HEK293 (cell line): Measurements from ENCODE around the gene HSF2BP.

Experiments used
- CTCF ChIA-PET: fragments of 350-600 bp; formaldehyde crosslinking; extraction: SDS; loops from one replicate; lab custom pipeline; 2021; ENCODE audit warnings: antibody characterized with exemption; lab: Yijun Ruan, JAX
- POLR2A ChIA-PET: fragments of 300-600 bp; formaldehyde crosslinking; extraction: SDS; loops from one replicate; lab custom pipeline; 2020; ENCODE audit warnings: antibody characterized with exemption, inconsistent platforms; lab: Yijun Ruan, JAX
- H3K27ac ChIP-seq: fragments of 200-500 bp; sonication (Bioruptor generic); 2 replicates; pipeline ENCODE4 v1.5.1; 2014; ENCODE audit warnings: low read depth, low read length, control low read depth, inconsistent platforms; ENCODE audit errors: extremely low read depth
- H3K36me3 ChIP-seq, 2 experiments: fragments of 200-500 bp in 1 of 2; sonication (Bioruptor generic) in 1 of 2; 1 replicate in 1 of 2; 2 replicates in 1 of 2; pipeline ENCODE4 v1.5.1; 2014 to 2017; ENCODE audit warnings: inconsistent platforms in 2 of 2, low read length in 2 of 2; ENCODE audit not compliant: control insufficient read depth in 2 of 2, insufficient read depth in 1 of 2
- H3K4me1 ChIP-seq: fragments of 200-500 bp; sonication (Bioruptor generic); 2 replicates; pipeline ENCODE4 v1.5.1; 2014; ENCODE audit warnings: mild to moderate bottlenecking, low read length, inconsistent platforms; ENCODE audit not compliant: control insufficient read depth, insufficient read depth
- H3K4me3 ChIP-seq: 2 replicates; pipeline ENCODE4 v1.5.1; 2011; ENCODE audit warnings: low read depth, mild to moderate bottlenecking, control low read depth, low read length, moderate library complexity
- H3K9me3 ChIP-seq: fragments of 200-500 bp; sonication (Bioruptor generic); 2 replicates; pipeline ENCODE4 v1.5.1; 2014; ENCODE audit warnings: low read depth, low read length, inconsistent platforms; ENCODE audit not compliant: control insufficient read depth, insufficient read depth
- GLI2 ChIP-seq: fragments of 450-650 bp; formaldehyde crosslinking; IDR thresholded peaks from 2 replicates; pipeline ENCODE4; 2017; ENCODE audit warnings: missing biosample characterization, missing genetic modification characterization, low read depth, borderline replicate concordance
- GLI4 ChIP-seq: fragments of 450-650 bp; formaldehyde crosslinking; IDR thresholded peaks from 2 replicates; pipeline ENCODE4 v1.5.1; 2016; ENCODE audit warnings: missing biosample characterization, missing genetic modification characterization
- GLIS1 ChIP-seq: fragments of 450-650 bp; formaldehyde crosslinking; IDR thresholded peaks from 2 replicates; pipeline ENCODE4 v1.5.1; 2016; ENCODE audit warnings: missing biosample characterization, missing genetic modification characterization
- IKZF3 ChIP-seq: fragments of 450-650 bp; IDR thresholded peaks from 2 replicates; pipeline ENCODE4 v1.5.0; 2018; ENCODE audit warnings: missing biosample characterization, mild to moderate bottlenecking, missing genetic modification characterization, moderate library complexity
- KLF16 ChIP-seq: fragments of 450-650 bp; formaldehyde crosslinking; IDR thresholded peaks from 2 replicates; pipeline ENCODE4 v1.5.1; 2017; ENCODE audit warnings: missing biosample characterization, missing genetic modification characterization
- KLF7 ChIP-seq: fragments of 450-650 bp; formaldehyde crosslinking; IDR thresholded peaks from 2 replicates; pipeline ENCODE4 v1.5.1; 2016; ENCODE audit warnings: missing biosample characterization, missing genetic modification characterization, borderline replicate concordance
- SCRT2 ChIP-seq: fragments of 450-650 bp; formaldehyde crosslinking; IDR thresholded peaks from 2 replicates; pipeline ENCODE4 v1.5.1; 2016; ENCODE audit warnings: missing biosample characterization, missing genetic modification characterization
- SP2 ChIP-seq: fragments of 450-650 bp; formaldehyde crosslinking; IDR thresholded peaks from 2 replicates; pipeline ENCODE4 v1.5.1; 2016; ENCODE audit warnings: missing biosample characterization, missing genetic modification characterization
- TCF7L2 ChIP-seq: IDR thresholded peaks from 2 replicates; pipeline ENCODE4 v1.6.1; 2011; ENCODE audit warnings: low read depth, mild to moderate bottlenecking, inconsistent platforms, low read length, moderate library complexity, borderline replicate concordance
- ZEB2 ChIP-seq: fragments of 450-650 bp; formaldehyde crosslinking; IDR thresholded peaks from 2 replicates; pipeline ENCODE4 v1.5.1; 2016; ENCODE audit warnings: missing biosample characterization, missing genetic modification characterization
- ZFP3 ChIP-seq: fragments of 450-650 bp; formaldehyde crosslinking; IDR thresholded peaks from 2 replicates; pipeline ENCODE4 v1.5.1; 2016; ENCODE audit warnings: low read depth, missing biosample characterization, missing genetic modification characterization
- ZNF121 ChIP-seq: fragments of 450-650 bp; formaldehyde crosslinking; IDR thresholded peaks from 2 replicates; pipeline ENCODE4 v1.5.1; 2016; ENCODE audit warnings: missing biosample characterization, missing genetic modification characterization
- ZNF138 ChIP-seq: fragments of 450-650 bp; formaldehyde crosslinking; IDR thresholded peaks from 2 replicates; pipeline ENCODE4 v1.5.1; 2016; ENCODE audit warnings: missing biosample characterization, missing genetic modification characterization, borderline replicate concordance
- ZNF184 ChIP-seq: fragments of 450-650 bp; IDR thresholded peaks from 2 replicates; pipeline ENCODE4 v1.5.1; 2018; ENCODE audit warnings: missing biosample characterization, mild to moderate bottlenecking, missing genetic modification characterization
- ZNF211 ChIP-seq: fragments of 450-650 bp; formaldehyde crosslinking; IDR thresholded peaks from 2 replicates; pipeline ENCODE4 v1.5.1; 2016; ENCODE audit warnings: low read depth, missing biosample characterization, missing genetic modification characterization
- ZNF266 ChIP-seq: fragments of 450-650 bp; formaldehyde crosslinking; IDR thresholded peaks from 2 replicates; pipeline ENCODE4 v1.5.1; 2016; ENCODE audit warnings: missing biosample characterization, missing genetic modification characterization, low read depth
- ZNF274 ChIP-seq, 2 experiments: fragments of 200-500 bp in 1 of 2; fragments of 450-650 bp in 1 of 2; sonication (Bioruptor generic) in 1 of 2; formaldehyde crosslinking in 1 of 2; IDR thresholded peaks; 2 replicates each; pipeline versions ENCODE4 v1.5.1 to v1.6.1; 2014 to 2016; ENCODE audit warnings: borderline replicate concordance in 1 of 2, inconsistent platforms in 1 of 2, low read length in 1 of 2, missing biosample characterization in 1 of 2, missing genetic modification characterization in 1 of 2
- ZNF311 ChIP-seq: fragments of 450-650 bp; formaldehyde crosslinking; IDR thresholded peaks from 2 replicates; pipeline ENCODE4 v1.5.1; 2017; ENCODE audit warnings: missing biosample characterization, missing genetic modification characterization, borderline replicate concordance
- ZNF335 ChIP-seq: fragments of 450-650 bp; formaldehyde crosslinking; conservative IDR thresholded peaks from 2 replicates; pipeline ENCODE4 v1.5.1; 2016; ENCODE audit warnings: missing biosample characterization, missing genetic modification characterization
- ZNF341 ChIP-seq: fragments of 450-650 bp; formaldehyde crosslinking; IDR thresholded peaks from 2 replicates; pipeline ENCODE4; 2016; ENCODE audit warnings: low read depth, missing biosample characterization, missing genetic modification characterization
- ZNF350 ChIP-seq: fragments of 450-650 bp; formaldehyde crosslinking; IDR thresholded peaks from 2 replicates; pipeline ENCODE4 v1.5.0; 2017; ENCODE audit warnings: missing biosample characterization, mild to moderate bottlenecking, missing genetic modification characterization
- ZNF530 ChIP-seq: fragments of 450-650 bp; formaldehyde crosslinking; IDR thresholded peaks from 2 replicates; pipeline ENCODE4 v1.5.1; 2016; ENCODE audit warnings: low read depth, missing biosample characterization, missing genetic modification characterization
- ZNF549 ChIP-seq: fragments of 450-650 bp; IDR thresholded peaks from 2 replicates; pipeline ENCODE4 v1.5.1; 2018; ENCODE audit warnings: missing biosample characterization, missing genetic modification characterization, mild to moderate bottlenecking, inconsistent platforms, moderate library complexity
- ZNF621 ChIP-seq: fragments of 450-650 bp; formaldehyde crosslinking; IDR thresholded peaks from 2 replicates; pipeline ENCODE4 v1.5.1; 2017; ENCODE audit warnings: missing biosample characterization, missing genetic modification characterization
- ZNF777 ChIP-seq: fragments of 450-650 bp; formaldehyde crosslinking; IDR thresholded peaks from 2 replicates; pipeline ENCODE4 v1.5.1; 2017; ENCODE audit warnings: missing biosample characterization, missing genetic modification characterization, borderline replicate concordance
- ZNF792 ChIP-seq: fragments of 450-650 bp; formaldehyde crosslinking; IDR thresholded peaks from 2 replicates; pipeline ENCODE4 v1.5.1; 2016; ENCODE audit warnings: missing biosample characterization, missing genetic modification characterization
- ZNF843 ChIP-seq: fragments of 450-650 bp; formaldehyde crosslinking; IDR thresholded peaks from 2 replicates; pipeline ENCODE4 v1.5.1; 2016; ENCODE audit warnings: missing biosample characterization, missing genetic modification characterization
- TF ChIP-seq, protein P1 (sequence below): fragments of 450-650 bp; formaldehyde crosslinking; IDR thresholded peaks from 2 replicates; pipeline ENCODE4 v1.5.1; 2016; ENCODE audit warnings: missing biosample characterization, missing genetic modification characterization
- TF ChIP-seq, protein P2 (sequence below): fragments of 450-650 bp; formaldehyde crosslinking; IDR thresholded peaks from 2 replicates; pipeline ENCODE4 v1.5.1; 2016; ENCODE audit warnings: missing biosample characterization, missing genetic modification characterization
- TF ChIP-seq, protein P3 (sequence below): fragments of 450-650 bp; formaldehyde crosslinking; IDR thresholded peaks from 2 replicates; pipeline ENCODE4 v1.5.1; 2017; ENCODE audit warnings: missing biosample characterization, missing genetic modification characterization
- TF ChIP-seq, protein P4 (sequence below): IDR thresholded peaks from 2 replicates; pipeline ENCODE4 v1.6.1; 2011; ENCODE audit warnings: mild to moderate bottlenecking, low read depth, low read length, borderline replicate concordance
- TF ChIP-seq, protein P5 (sequence below): fragments of 450-650 bp; formaldehyde crosslinking; IDR thresholded peaks from 2 replicates; pipeline ENCODE4 v1.5.1; 2016; ENCODE audit warnings: missing biosample characterization, missing genetic modification characterization

HSF2BP gene

DNA sequence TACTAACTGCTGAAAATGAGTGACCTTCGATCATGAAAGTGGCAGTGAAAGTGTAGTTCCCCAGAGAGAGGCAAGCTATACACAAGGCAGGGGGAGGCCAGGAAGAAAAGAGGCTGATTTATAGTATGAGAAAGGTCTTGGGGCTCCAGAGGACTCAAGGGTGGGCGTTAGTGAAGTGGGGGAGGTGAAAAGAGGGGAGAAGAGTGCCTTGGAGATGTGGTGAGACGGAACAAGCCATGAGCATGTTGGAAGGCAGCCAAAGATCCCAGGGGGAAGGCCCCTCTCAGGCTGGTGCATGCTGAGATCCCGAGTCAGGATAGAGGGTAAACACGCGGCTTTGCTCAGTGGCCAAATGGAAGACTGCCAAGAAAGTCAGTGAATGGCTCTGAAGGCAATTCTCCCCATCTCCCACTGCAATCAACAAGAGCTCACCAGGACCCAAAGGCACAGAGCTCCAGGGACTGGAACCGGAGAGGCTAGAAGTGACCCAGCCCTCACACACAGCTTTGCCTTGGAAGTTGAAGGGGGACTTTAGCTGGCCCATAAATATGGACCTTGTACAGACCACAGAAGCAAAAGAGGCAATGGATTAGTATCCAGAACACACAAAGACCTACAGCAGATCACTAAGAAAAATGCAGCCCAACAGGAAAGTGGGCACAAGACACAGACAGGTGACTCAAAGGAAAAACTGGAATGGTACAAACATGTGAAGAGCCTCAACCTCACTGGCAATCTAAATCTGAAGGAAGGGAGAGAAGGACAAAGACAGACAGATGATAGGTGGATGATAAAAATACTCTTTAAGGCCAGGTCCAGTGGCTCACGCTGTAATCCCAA lies 49.6 kb downstream of the HSF2BP start:
- CTCF ChIA-PET: interaction anchor here (0.9 to 1.5 kb wide), 2 partner anchors 36 to 47 kb away, joined by 4 to 5 read pairs; no protein-coding TSS in a partner anchor
- no peaks in the 10 kb centered on the region for H3K9me3 ChIP-seq
- H3K4me1 ChIP-seq: peaks cover 18% of the 10 kb centered on the region
- no peaks in the 10 kb centered on the region for H3K36me3 ChIP-seq
- POLR2A ChIA-PET: interaction anchor here (1.1 to 1.4 kb wide), 2 partner anchors 23 to 635 kb away, joined by 3 to 4 read pairs; partner anchors contain the start of gene PKNOX1
- peak overlapping the region; percentile 50 for H3K27ac ChIP-seq
- H3K4me3 ChIP-seq: no peak overlapping the region
- TF ChIP-seq ZNF792 (tag by site-specific recombination) (no peak), ZNF266 (no peak), IKZF3 (tag by site-specific recombination) (no peak), ZNF274 (IDR thresholded peaks at IDR 0.05; ENCODE audit: low read length) (no peak), ZNF274 (tag by site-specific recombination; IDR thresholded peaks at IDR 0.05; ENCODE audit: borderline replicate concordance) (no peak), SP2 (no peak), ZEB2 (peak; percentile 73), ZNF211 (no peak), ZNF843 (tag by site-specific recombination) (no peak), ZFP3 (tag by site-specific recombination) (no peak), KLF16 (tag by site-specific recombination) (no peak), ZNF138 (tag by site-specific recombination) (no peak), KLF7 (tag by site-specific recombination) (no peak), ZNF350 (no peak), ZNF335 (tag by site-specific recombination) (peak; percentile 45), GLI2 (no peak), ZNF549 (tag by site-specific recombination) (no peak), ZNF184 (tag by site-specific recombination) (0 out of 2 replicates have a peak, but pooled peaks have one; percentile 28), ZNF311 (tag by site-specific recombination) (no peak), ZNF530 (tag by site-specific recombination) (no peak), ZNF777 (tag by site-specific recombination) (no peak), GLIS1 (peak; percentile 90), ZNF341 (tag by site-specific recombination) (peak; percentile 97), SCRT2 (tag by site-specific recombination) (0 out of 2 replicates have a peak, but pooled peaks have one; percentile 34), TCF7L2 (no peak), ZNF121 (tag by site-specific recombination) (no peak), ZNF621 (tag by site-specific recombination) (no peak), GLI4 (tag by site-specific recombination) (no peak)
- TF ChIP-seq, protein P1, sequence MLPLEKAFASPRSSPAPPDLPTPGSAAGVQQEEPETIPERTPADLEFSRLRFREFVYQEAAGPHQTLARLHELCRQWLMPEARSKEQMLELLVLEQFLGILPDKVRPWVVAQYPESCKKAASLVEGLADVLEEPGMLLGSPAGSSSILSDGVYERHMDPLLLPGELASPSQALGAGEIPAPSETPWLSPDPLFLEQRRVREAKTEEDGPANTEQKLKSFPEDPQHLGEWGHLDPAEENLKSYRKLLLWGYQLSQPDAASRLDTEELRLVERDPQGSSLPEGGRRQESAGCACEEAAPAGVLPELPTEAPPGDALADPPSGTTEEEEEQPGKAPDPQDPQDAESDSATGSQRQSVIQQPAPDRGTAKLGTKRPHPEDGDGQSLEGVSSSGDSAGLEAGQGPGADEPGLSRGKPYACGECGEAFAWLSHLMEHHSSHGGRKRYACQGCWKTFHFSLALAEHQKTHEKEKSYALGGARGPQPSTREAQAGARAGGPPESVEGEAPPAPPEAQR (tag by site-specific recombination): no peak
- TF ChIP-seq, protein P2, sequence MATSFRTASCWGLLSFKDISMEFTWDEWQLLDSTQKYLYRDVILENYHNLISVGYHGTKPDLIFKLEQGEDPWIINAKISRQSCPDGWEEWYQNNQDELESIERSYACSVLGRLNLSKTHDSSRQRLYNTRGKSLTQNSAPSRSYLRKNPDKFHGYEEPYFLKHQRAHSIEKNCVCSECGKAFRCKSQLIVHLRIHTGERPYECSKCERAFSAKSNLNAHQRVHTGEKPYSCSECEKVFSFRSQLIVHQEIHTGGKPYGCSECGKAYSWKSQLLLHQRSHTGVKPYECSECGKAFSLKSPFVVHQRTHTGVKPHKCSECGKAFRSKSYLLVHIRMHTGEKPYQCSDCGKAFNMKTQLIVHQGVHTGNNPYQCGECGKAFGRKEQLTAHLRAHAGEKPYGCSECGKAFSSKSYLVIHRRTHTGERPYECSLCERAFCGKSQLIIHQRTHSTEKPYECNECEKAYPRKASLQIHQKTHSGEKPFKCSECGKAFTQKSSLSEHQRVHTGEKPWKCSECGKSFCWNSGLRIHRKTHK (tag by site-specific recombination): no peak
- TF ChIP-seq, protein P3, sequence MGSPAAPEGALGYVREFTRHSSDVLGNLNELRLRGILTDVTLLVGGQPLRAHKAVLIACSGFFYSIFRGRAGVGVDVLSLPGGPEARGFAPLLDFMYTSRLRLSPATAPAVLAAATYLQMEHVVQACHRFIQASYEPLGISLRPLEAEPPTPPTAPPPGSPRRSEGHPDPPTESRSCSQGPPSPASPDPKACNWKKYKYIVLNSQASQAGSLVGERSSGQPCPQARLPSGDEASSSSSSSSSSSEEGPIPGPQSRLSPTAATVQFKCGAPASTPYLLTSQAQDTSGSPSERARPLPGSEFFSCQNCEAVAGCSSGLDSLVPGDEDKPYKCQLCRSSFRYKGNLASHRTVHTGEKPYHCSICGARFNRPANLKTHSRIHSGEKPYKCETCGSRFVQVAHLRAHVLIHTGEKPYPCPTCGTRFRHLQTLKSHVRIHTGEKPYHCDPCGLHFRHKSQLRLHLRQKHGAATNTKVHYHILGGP: no peak
- TF ChIP-seq, protein P4, sequence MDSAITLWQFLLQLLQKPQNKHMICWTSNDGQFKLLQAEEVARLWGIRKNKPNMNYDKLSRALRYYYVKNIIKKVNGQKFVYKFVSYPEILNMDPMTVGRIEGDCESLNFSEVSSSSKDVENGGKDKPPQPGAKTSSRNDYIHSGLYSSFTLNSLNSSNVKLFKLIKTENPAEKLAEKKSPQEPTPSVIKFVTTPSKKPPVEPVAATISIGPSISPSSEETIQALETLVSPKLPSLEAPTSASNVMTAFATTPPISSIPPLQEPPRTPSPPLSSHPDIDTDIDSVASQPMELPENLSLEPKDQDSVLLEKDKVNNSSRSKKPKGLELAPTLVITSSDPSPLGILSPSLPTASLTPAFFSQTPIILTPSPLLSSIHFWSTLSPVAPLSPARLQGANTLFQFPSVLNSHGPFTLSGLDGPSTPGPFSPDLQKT: no peak
- TF ChIP-seq, protein P5, sequence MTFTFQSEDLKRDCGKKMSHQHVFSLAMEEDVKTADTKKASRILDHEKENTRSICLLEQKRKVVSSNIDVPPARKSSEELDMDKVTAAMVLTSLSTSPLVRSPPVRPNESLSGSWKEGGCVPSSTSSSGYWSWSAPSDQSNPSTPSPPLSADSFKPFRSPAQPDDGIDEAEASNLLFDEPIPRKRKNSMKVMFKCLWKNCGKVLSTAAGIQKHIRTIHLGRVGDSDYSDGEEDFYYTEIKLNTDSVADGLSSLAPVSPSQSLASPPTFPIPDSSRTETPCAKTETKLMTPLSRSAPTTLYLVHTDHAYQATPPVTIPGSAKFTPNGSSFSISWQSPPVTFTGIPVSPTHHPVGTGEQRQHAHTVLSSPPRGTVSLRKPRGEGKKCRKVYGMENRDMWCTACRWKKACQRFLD (tag by site-specific recombination): no peak
